ENCODE measurements around the gene MLXIP.

MLXIP gene

GRCh38 chr12:122127839-122128238 lies 49.3 kb downstream of the MLXIP start:
- no peak for DNase-seq

DNA sequence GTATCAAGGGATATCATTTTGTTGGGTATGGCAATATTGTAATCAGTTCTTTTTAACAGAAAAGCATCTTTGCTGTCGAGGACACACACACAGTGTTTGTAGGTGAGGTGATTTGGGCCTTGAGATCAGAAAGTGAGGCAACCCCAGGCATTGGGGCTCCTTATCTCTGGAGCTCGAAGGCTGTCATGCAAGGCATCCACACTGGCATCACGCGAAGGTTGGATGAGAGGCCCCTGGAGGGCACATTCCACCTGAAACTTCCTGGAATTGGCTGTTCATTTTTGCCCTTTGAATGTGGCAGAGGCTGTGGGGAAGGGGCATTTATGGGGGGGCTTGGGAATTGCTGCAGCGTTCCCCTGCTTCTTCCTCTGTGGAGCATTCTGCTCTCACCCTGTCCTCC lies 49.9 kb downstream of the MLXIP start:
- no peak for DNase-seq

GRCh38 chr12:122129131-122129530 lies 50.6 kb downstream of the MLXIP start:
- DNase-seq: no peak

GRCh38 chr12:122130150-122130549 lies 51.6 kb downstream of the MLXIP start:
- DNase-seq: no peak

DNA sequence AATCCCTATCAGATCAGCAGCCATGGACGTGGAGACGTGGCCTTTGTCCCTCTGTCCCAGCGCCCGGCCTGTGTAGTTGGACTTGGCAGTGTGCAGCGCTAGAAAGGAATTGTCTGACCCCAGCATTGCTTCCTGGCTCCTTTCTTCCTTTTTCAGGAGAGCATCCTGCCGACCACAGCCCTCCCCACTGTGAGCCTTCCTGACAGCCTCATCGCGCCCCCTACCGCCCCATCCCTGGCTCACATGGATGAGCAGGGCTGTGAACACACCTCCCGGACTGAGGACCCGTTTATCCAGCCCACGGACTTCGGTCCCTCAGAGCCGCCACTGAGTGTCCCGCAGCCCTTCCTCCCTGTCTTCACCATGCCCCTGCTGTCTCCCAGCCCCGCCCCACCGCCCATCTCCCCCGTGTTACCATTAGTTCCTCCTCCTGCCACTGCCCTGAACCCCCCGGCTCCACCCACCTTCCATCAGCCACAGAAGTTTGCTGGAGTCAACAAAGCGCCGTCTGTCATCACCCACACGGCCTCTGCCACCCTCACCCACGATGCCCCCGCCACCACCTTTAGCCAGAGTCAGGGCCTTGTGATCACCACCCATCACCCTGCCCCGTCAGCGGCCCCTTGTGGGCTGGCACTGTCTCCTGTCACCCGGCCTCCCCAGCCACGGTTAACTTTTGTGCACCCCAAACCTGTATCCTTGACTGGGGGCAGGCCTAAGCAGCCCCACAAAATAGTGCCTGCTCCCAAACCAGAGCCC lies 54.8 kb downstream of the MLXIP start:
- no peak for DNase-seq

- DNase-seq: no peak
These were observed 57.0 kb downstream of the MLXIP start for GRCh38 chr12:122135437-122136031.

DNA sequence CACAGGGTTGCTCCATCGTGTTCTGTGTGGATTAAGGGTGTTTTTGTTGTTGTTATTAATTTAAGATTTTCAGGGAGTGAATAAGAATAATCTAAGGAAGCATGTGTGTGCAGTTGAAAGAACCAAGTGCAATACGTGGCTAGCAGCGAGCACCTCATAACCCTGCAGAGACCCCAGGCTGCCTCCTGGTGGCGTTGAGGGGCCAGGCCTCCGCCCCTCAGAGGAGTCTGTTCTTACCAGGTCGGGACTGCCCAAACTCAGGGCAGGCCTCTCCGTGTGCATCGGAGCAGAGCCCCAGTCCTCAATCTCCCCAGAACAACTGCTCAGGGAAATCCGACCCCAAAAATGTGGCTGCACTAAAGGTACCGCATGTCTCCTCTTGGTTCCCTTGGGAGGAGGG lies 58.7 kb downstream of the MLXIP start:
- DNase-seq: peak; percentile 18

- peak; percentile 18 for DNase-seq
These were observed 59.1 kb downstream of the MLXIP start for GRCh38 chr12:122137681-122138080.

- DNase-seq: no peak
These were observed 59.6 kb downstream of the MLXIP start for GRCh38 chr12:122138181-122138580.

GRCh38 chr12:122138616-122139015 lies 60.1 kb downstream of the MLXIP start:
- DNase-seq: no peak

DNA sequence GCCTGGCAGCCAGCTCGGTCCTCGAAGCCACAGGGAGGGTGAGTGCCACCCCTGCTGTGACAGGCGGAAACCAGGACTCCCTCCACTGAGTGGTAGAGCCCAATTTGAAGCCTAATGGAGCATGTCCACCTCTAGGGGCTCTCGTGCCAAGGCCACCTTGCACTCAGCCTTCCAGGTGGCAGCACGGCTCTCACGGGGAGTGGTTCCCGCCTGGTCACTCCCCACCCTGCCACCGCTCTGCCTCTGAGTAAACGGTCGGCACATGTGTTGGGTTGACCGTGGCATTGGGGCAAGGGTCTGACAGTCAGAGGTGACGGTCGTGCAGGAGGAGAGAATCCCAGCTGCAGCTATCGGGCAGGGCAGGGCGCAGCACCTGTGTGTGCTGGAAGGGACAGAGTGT lies 60.7 kb downstream of the MLXIP start:
- DNase-seq: no peak

GRCh38 chr12:122139941-122140340 lies 61.4 kb downstream of the MLXIP start:
- DNase-seq: no peak

- no peak for DNase-seq
These were observed 62.1 kb downstream of the MLXIP start for GRCh38 chr12:122140467-122141257.

DNA sequence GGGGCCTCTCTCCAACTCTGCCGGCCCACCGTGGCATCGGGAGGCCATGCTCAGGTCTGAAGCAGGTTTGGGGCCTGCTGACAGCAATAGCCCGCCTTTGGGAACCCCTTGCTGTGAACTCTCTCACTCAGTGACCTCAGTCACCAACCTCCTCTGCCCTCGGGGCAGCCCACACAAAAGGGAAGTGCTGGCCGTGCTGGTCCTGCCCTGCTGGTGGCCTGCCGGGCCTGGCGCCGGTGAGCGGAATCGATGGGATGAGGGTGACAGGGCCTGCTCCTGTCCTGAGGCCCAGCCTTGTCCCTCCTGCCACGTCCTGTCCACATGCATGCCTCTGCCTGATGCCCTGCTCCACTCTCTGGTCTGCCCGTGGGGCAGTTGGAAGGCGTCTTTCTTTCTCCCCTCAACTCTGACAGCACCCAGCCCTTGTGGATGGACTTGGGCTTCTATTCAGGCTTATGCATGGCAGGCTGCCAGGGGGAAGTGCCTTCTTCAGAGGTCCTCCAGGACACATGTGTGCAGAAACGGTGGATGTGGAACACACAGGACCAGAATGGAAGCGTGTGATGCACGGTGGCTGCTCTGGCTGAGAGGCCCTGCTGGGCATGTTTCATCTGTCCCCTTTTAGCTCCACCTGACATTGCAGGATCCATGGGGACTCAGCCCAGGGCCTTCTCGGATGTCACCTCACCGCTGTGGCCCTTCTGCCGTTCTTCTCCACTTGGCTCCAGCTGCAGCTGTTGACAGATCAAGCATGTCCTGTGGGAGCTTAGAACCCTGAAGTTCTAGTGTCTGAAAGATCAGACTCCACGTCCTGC lies 63.6 kb downstream of the MLXIP start:
- DNase-seq: no peak

DNA sequence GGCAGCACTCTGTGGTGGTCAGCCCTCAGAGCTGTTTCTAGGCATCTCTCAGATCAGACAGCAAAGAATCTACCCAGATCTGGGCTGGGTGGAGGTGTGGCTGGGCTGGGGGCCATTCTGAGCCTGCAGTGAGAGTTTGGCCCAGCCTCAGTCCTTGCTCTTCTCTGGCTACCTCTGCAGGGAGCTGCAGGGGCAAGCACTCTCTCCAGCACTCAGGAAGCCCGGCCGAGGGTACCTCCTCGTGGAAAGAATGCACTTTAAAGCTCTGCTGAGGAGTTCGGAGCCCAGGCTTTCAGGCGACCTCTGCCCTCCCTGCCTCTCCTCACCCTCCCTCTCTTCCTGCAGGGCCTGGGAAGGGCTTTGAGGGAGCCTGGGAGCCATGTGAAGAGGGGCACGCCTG lies 64.3 kb downstream of the MLXIP start:
- DNase-seq: no peak

GRCh38 chr12:122144885-122145284 lies 66.3 kb downstream of the MLXIP start:
- DNase-seq: no peak

DNA sequence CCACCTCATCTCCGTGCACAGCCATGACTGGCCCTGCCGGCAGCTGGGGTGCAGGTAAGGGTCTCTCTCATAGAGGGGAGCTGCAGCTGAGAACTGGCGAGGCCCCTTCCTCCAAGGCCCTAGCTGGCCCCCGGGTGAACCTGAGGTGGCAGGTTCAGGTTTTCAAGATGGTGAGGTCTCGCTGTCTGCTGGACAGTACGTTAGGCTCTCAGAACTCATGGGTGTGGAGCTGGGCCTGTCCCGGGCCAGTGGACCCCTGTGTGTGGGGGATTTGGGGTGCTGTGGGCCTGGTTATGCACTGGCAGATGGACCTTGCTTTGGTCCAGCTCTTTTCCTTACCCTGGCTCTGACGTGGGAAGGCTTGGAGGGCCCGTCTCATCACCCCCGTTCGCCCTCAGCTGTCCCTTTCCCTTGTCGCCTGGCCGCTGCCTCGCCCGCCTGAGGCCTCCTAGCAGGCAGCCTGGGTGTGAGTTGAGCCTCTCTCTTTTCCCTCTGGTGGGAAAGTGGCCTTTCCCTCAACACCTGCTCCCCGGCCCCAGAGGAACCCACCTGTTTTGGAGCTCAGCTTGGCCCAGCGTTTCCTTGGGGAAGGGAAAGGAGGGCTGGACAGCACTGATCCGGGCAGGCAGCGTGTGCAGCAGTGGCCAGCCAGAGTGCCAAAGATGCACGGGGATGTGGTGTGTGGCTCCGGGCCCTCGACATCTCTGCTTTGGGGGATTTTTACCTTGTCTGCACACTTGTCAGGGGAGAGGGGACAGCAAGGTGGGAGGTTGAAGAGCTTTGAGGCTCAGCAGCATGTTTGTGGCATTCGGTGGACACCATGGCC lies 67.2 kb downstream of the MLXIP start:
- no peak for DNase-seq

- no peak for DNase-seq
These were observed 69.1 kb downstream of the MLXIP start for GRCh38 chr12:122147514-122148290.

DNA sequence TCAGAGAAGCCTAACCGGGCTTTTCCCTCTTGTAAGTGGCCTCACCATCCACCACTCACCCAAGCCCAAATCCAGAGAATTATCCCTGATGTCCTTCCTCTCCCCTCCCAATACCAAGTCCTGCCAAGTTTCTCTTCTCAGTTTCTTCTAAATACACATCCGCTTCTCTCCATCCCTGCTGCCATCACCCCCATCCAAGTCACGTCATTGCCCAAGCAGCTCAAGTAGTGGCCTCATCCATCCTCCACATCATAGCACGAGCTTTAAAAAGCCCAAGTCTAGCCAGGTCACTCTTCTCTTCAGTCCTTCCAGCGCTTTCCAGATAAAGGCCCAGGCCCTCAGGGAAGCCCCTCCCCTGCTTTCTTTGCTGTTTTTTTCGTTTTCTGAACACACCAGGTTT lies 70.1 kb downstream of the MLXIP start:
- DNase-seq: no peak

DNA sequence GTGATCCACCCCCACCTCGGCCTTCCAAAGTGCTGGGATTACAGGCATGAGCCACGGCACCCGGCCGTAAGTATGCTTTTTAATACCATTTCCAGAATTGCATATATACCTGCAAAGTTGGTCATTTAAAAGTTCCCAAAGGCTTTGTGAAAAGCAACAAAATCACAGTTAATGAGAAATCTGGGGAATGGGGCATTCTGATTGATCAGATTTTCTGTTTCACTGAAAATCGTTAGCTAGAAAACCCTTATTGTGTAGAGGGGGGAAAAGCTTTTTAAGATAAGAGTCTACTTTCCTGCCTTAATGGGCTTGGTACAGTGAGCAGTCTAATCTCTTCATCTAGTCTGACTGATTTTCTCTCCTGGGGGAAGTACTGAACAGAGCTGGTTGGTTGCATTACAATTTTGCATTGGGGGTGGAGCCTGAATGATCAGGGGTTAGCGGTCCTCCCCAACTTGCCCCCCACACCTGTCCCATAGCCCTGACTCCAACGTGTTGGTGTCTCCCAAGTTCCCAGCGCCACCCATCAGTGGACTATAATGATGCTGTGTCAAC lies 71.6 kb downstream of the MLXIP start:
- DNase-seq: no peak

DNA sequence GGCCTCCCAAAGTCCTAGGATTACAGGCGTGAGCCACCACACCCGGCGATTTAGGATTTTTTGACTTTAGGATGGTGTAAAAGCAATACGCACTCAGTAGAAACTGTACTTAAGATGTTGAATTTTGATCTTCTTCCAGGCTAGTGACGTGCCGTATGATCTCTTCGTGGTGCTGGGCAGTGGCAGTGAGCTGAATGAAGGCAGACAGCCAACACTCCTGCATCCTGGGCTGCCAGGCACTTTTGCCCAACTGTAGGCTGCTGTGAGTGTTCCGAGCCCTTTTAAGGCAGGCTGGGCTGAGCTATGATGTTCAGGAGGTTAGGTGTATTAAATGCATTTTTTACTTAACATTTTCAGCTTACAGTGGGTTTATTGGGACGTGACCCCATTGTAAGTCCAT lies 74.2 kb downstream of the MLXIP start:
- no peak for DNase-seq
